ENCODE measurements around the gene BABAM2.
"Not testable (repeated sequence)": the region's sequence is repeated elsewhere in the genome, so short reads cannot be mapped to it uniquely, and the experiment has no call there.

The BABAM2 gene

GRCh38 chr2:27881815-27882583 is 8.5 kb upstream of the BABAM2 start:
- not testable (repeated sequence) for DNase-seq (ENCODE audit: low read depth)

- DNase-seq (ENCODE audit: low read depth), result not testable (repeated sequence)
Measured at GRCh38 chr2:27882584-27882922, 8.0 kb upstream of the BABAM2 start.

GRCh38 chr2:27884601-27885000 is 5.9 kb upstream of the BABAM2 start:
- no peak for DNase-seq (ENCODE audit: low read depth)

- no peak for DNase-seq (ENCODE audit: low read depth)
Measured at GRCh38 chr2:27885234-27885633, 5.3 kb upstream of the BABAM2 start.

- no peak for DNase-seq (ENCODE audit: low read depth)
Measured at GRCh38 chr2:27885661-27886060, 4.9 kb upstream of the BABAM2 start.

- no peak for DNase-seq (ENCODE audit: low read depth)
Measured at GRCh38 chr2:27886322-27886721, 4.2 kb upstream of the BABAM2 start.

- DNase-seq (ENCODE audit: low read depth), result no peak
Measured at GRCh38 chr2:27887111-27887510, 3.4 kb upstream of the BABAM2 start.

GRCh38 chr2:27887830-27888229 is 2.7 kb upstream of the BABAM2 start:
- no peak for DNase-seq (ENCODE audit: low read depth)

GRCh38 chr2:27888790-27889189 is 1.7 kb upstream of the BABAM2 start:
- no peak for DNase-seq (ENCODE audit: low read depth)

GRCh38 chr2:27889774-27890145 is 769 bp upstream of the BABAM2 start:
- DNase-seq (ENCODE audit: low read depth), result no peak

- peak; percentile 74 for DNase-seq (ENCODE audit: low read depth)
Measured at GRCh38 chr2:27890924-27891672, 569 bp downstream of the BABAM2 start.

GRCh38 chr2:27891673-27892105 is 1.2 kb downstream of the BABAM2 start:
- DNase-seq (ENCODE audit: low read depth), result no peak

GRCh38 chr2:27893006-27893405 is 2.5 kb downstream of the BABAM2 start:
- no peak for DNase-seq (ENCODE audit: low read depth)

- DNase-seq (ENCODE audit: low read depth), result no peak
Measured at GRCh38 chr2:27897717-27898116, 7.2 kb downstream of the BABAM2 start.

- DNase-seq (ENCODE audit: low read depth), result no peak
Measured at GRCh38 chr2:27901234-27901633, 10.7 kb downstream of the BABAM2 start.

- no peak for DNase-seq (ENCODE audit: low read depth)
Measured at GRCh38 chr2:27902098-27902497, 11.6 kb downstream of the BABAM2 start.

- DNase-seq (ENCODE audit: low read depth), result no peak
Measured at GRCh38 chr2:27903018-27903417, 12.5 kb downstream of the BABAM2 start.

- DNase-seq (ENCODE audit: low read depth), result no peak
Measured at GRCh38 chr2:27903649-27904404, 13.3 kb downstream of the BABAM2 start.

- no peak for DNase-seq (ENCODE audit: low read depth)
Measured at GRCh38 chr2:27904405-27904665, 13.8 kb downstream of the BABAM2 start.

- DNase-seq (ENCODE audit: low read depth), result no peak
Measured at GRCh38 chr2:27906074-27906473, 15.5 kb downstream of the BABAM2 start.

GRCh38 chr2:27907547-27907946 is 17.0 kb downstream of the BABAM2 start:
- DNase-seq (ENCODE audit: low read depth), result no peak

- no peak for DNase-seq (ENCODE audit: low read depth)
Measured at GRCh38 chr2:27909901-27910300, 19.4 kb downstream of the BABAM2 start.
